22Rv1 (cell line): Measurements from ENCODE around the gene OTUD6A.

Experiments
- CTCF ChIP-seq: fragments of 450-650 bp; IDR thresholded peaks from 2 replicates; pipeline ENCODE4 v1.5.1; 2017; ENCODE audit warnings: mild to moderate bottlenecking
- ZFX ChIP-seq: fragments of 450-650 bp; IDR thresholded peaks from 2 replicates; pipeline ENCODE4 v1.6.1; 2017; ENCODE audit warnings: antibody characterized with exemption, borderline replicate concordance

- TF ChIP-seq CTCF = no peak
- no peak for TF ChIP-seq ZFX
Observed at GRCh38 chrX:70049925-70050324, 12.3 kb upstream of the OTUD6A start, which contains the start of gene AWAT2.
